HCT116 (cell line): ENCODE results near the gene CLDN15. TPM values are rescaled to one million over a fixed set of nuclear protein-coding genes. Genes with fewer than 3 reads are reported as not detected.

Experiments used
- ATAC-seq: fragments of 200-7000 bp; cut with Tn5 transposase; 2 replicates; pipeline ENCODE4 v1.9.1; 2020; ENCODE audit warnings: mild to moderate bottlenecking, moderate library complexity
- BruUV-seq: library from RNA; stranded (reverse); fragments of 400-500 nt; replicated peaks from 2 replicates; lab custom pipeline; 2021; lab: Mats Ljungman, UMichigan
- CTCF ChIA-PET: fragments of 300-600 bp; sonication (Branson Sonifier 250); formaldehyde crosslinking; loops from one replicate; lab custom pipeline; 2021; ENCODE audit warnings: antibody characterized with exemption; lab: Charles Lee
- POLR2A ChIA-PET: fragments of 300-600, 350-600 bp; sonication (Branson Sonifier 250); formaldehyde crosslinking; loops from one replicate; lab custom pipeline; 2021; ENCODE audit warnings: antibody characterized with exemption; lab: Charles Lee
- RAD21 ChIA-PET, 2 experiments: fragments of 300-600 bp; sonication (Branson Sonifier 250); formaldehyde crosslinking; loops; one replicate each; lab custom pipeline; 2023; ENCODE audit warnings: low total read pairs in 2 of 2; ENCODE audit not compliant: uncharacterized antibody in 2 of 2, unreplicated experiment in 2 of 2, low non-redundant PET in 1 of 2; lab: Charles Lee
- DNase-seq: peaks from one replicate; pipeline ENCODE4 v3.0.0-alpha.2; 2010; ENCODE audit warnings: low read depth, low spot score
- H2AFZ ChIP-seq: fragments of 200-600 bp; shearing (Covaris generic), sonication (generic); 2 replicates; pipeline ENCODE4 v1.6.1; 2017; ENCODE audit warnings: low read depth, mixed run types, mixed read lengths, antibody characterized with exemption, low read length; ENCODE audit not compliant: poor library complexity, severe bottlenecking
- H3K27ac ChIP-seq: 2 replicates; pipeline ENCODE4 v1.5.1; 2012; ENCODE audit warnings: low read depth, low read length
- H3K27me3 ChIP-seq: fragments of 200-600 bp; sonication (generic); 2 replicates; pipeline ENCODE4 v1.6.1; 2016; ENCODE audit warnings: mixed run types, low read length, mixed read lengths; ENCODE audit not compliant: insufficient read depth
- H3K36me3 ChIP-seq, 2 experiments: fragments of 200-500 bp in 1 of 2; fragments of 200-600 bp in 1 of 2; sonication (Bioruptor generic) in 1 of 2; sonication (generic) in 1 of 2; 2 replicates each; pipeline versions ENCODE4 v1.5.1 to v1.6.1; 2014 to 2016; ENCODE audit warnings: low read length in 2 of 2, inconsistent platforms in 1 of 2, mixed read lengths in 1 of 2, mixed run types in 1 of 2; ENCODE audit not compliant: insufficient read depth in 2 of 2, control insufficient read depth in 1 of 2
- H3K4me1 ChIP-seq, 2 experiments: fragments of 200-600 bp in 1 of 2; sonication (generic) in 1 of 2; 2 replicates each; pipeline versions ENCODE4 v1.5.1 to v1.6.1; 2012 to 2017; ENCODE audit warnings: low read length in 2 of 2, inconsistent platforms in 1 of 2, mild to moderate bottlenecking in 1 of 2, mixed read lengths in 1 of 2, mixed run types in 1 of 2, moderate library complexity in 1 of 2; ENCODE audit not compliant: insufficient read depth in 2 of 2, control insufficient read depth in 1 of 2
- H3K4me2 ChIP-seq: fragments of 200-600 bp; sonication (generic); 2 replicates; pipeline ENCODE4 v1.6.1; 2017; ENCODE audit warnings: mixed run types, low read length, mixed read lengths
- H3K4me3 ChIP-seq, 2 experiments: fragments of 200-600 bp in 1 of 2; sonication (generic) in 1 of 2; replicated peaks in 1 of 2; 2 replicates each; pipeline ENCODE4 v1.5.1; 2011 to 2016; ENCODE audit warnings: low read length in 2 of 2, control low read depth in 1 of 2, low read depth in 1 of 2, mild to moderate bottlenecking in 1 of 2, mixed read lengths in 1 of 2, mixed run types in 1 of 2
- H3K79me2 ChIP-seq: fragments of 200-600 bp; sonication (generic); 2 replicates; pipeline ENCODE4 v1.6.1; 2017; ENCODE audit warnings: mild to moderate bottlenecking, mixed run types, low read length, moderate library complexity, mixed read lengths; ENCODE audit not compliant: insufficient read depth
- H3K9ac ChIP-seq: fragments of 200-600 bp; sonication (generic); 2 replicates; pipeline ENCODE4 v1.6.1; 2016; ENCODE audit warnings: low read length, mixed read lengths
- H3K9me2 ChIP-seq: fragments of 200-600 bp; sonication (generic), shearing (Covaris generic); 2 replicates; pipeline ENCODE4 v1.6.1; 2017; ENCODE audit warnings: mixed run types, mild to moderate bottlenecking, moderate library complexity; ENCODE audit not compliant: insufficient read depth
- H3K9me3 ChIP-seq, 2 experiments: fragments of 200-500 bp in 1 of 2; fragments of 200-600 bp in 1 of 2; sonication (Bioruptor generic) in 1 of 2; sonication (generic) in 1 of 2; 2 replicates each; pipeline ENCODE4 v1.6.1; 2014 to 2017; ENCODE audit warnings: low read length in 2 of 2, mixed read lengths in 2 of 2, inconsistent platforms in 1 of 2, low read depth in 1 of 2, mild to moderate bottlenecking in 1 of 2, mixed run types in 1 of 2, moderate library complexity in 1 of 2; ENCODE audit not compliant: control insufficient read depth in 1 of 2, insufficient read depth in 1 of 2
- H4K20me1 ChIP-seq: fragments of 200-600 bp; sonication (generic), shearing (Covaris generic); 2 replicates; pipeline ENCODE4 v1.6.1; 2017; ENCODE audit warnings: mixed run types, mild to moderate bottlenecking, moderate library complexity; ENCODE audit not compliant: insufficient read depth
- EGR1 ChIP-seq: IDR thresholded peaks from 2 replicates; pipeline ENCODE4 v1.6.1; 2012; ENCODE audit warnings: low read depth
- SIN3A ChIP-seq: IDR thresholded peaks from 2 replicates; pipeline ENCODE4 v1.6.1; 2012; ENCODE audit warnings: low read depth
- SP1 ChIP-seq: IDR thresholded peaks from 2 replicates; pipeline ENCODE4 v1.6.1; 2012; ENCODE audit warnings: low read depth
- ZNF274 ChIP-seq: fragments of 200-500 bp; sonication (Bioruptor generic); IDR thresholded peaks from 2 replicates; pipeline ENCODE4 v1.6.1; 2014; ENCODE audit warnings: mild to moderate bottlenecking, low read depth, low read length, inconsistent platforms
- intact Hi-C: fragments of 100-400 bp; cut with micrococcal nuclease; formaldehyde crosslinking; loops from 2 replicates; pipeline ENCODE4 v1.10.0; 2022
- total RNA-seq: library from RNA; stranded (reverse); gene quantifications from one replicate; pipeline ENCODE4 v1.2.1, GENCODE V29; 2021; ENCODE audit not compliant: unreplicated experiment

The CLDN15 gene
- total RNA-seq, 1 experiment from 2014 or later: 16.9 TPM

DNA sequence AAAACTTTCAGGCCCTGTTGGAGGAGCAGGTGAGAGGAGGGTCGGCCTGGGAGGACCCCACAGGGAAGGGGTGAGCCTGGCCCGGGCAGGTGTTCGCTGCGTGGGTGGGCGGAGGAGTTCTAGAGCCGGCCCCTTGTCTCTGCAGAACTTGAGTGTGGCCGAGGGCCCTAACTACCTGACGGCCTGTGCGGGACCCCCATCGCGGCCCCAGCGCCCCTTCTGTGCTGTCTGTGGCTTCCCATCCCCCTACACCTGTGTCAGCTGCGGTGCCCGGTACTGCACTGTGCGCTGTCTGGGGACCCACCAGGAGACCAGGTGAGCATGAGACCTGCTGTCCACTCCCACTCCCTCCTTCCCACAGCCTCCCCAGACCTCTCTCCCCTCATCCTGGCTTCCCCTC is 14.1 kb downstream of the CLDN15 start:
- TF ChIP-seq SIN3A: no peak
- no peak for TF ChIP-seq EGR1
- Histone ChIP-seq H3K79me2 (peaks cover 21% of the 10 kb centered on the region), H2AFZ (no peak overlapping the region), H3K36me3 (peaks cover 4 to 8% of the 10 kb centered on the region in 2 experiments; a peak in 2 of 4 replicates), H3K9me3 (no peaks in the 10 kb centered on the region), H3K4me1 (peaks cover 0 to 7% of the 10 kb centered on the region in 2 experiments; a peak in 1 of 4 replicates), H3K9ac (no peak overlapping the region), H3K9me2 (no peaks in the 10 kb centered on the region), H3K4me2 (no peak overlapping the region), H3K27me3 (no peaks in the 10 kb centered on the region), H3K4me3 (no peak overlapping the region), H3K27ac (no peak overlapping the region), H4K20me1 (no peaks in the 10 kb centered on the region)
- no peak for DNase-seq
- POLR2A ChIA-PET: no interaction called here
- BruUV-seq: TSS peak; percentile 14
- ATAC-seq: no peak
- intact Hi-C loops: no loop called here
- CTCF ChIA-PET: no interaction called here
- RAD21 ChIA-PET: no interaction called here

- H3K9me3 ChIP-seq: no peaks in the 10 kb centered on the region
- no peak overlapping the region for H3K27ac ChIP-seq
- no peak for ATAC-seq
- H3K4me1 ChIP-seq: peaks cover 0 to 7% of the 10 kb centered on the region in 2 experiments; a peak in 1 of 4 replicates
- H3K4me2 ChIP-seq: no peak overlapping the region
- peaks cover 4 to 8% of the 10 kb centered on the region in 2 experiments; a peak in 2 of 4 replicates for H3K36me3 ChIP-seq
- DNase-seq: no peak
- RAD21 ChIA-PET: no interaction called here
- no peak overlapping the region for H3K9ac ChIP-seq
- H3K79me2 ChIP-seq: peaks cover 25% of the 10 kb centered on the region
- no peaks in the 10 kb centered on the region for H4K20me1 ChIP-seq
- POLR2A ChIA-PET: no interaction called here
- no peaks in the 10 kb centered on the region for H3K27me3 ChIP-seq
- TF ChIP-seq SP1 (no peak), ZNF274 (no peak)
- no peaks in the 10 kb centered on the region for H3K9me2 ChIP-seq
- no peak overlapping the region for H2AFZ ChIP-seq
- no peak overlapping the region for H3K4me3 ChIP-seq
- CTCF ChIA-PET: no interaction called here
- intact Hi-C loops: no loop called here
- no TSS peak for BruUV-seq
These were observed 15.2 kb downstream of the CLDN15 start for GRCh38 chr7:101222275-101222830.
